HepG2 (cell line): ENCODE data around the gene GDF15. TPM values are rescaled to one million over a fixed set of nuclear protein-coding genes. Genes with fewer than 3 reads are reported as not detected.
A peak's percentile ranks its signal among the peaks of the same experiment; 100 is the strongest.

Experiments
- BCL3 ChIP-seq: sonication (generic); formaldehyde crosslinking; IDR thresholded peaks from 2 replicates; pipeline ENCODE4 v1.5.1; 2020; ENCODE audit warnings: mild to moderate bottlenecking, missing genetic modification reagents, moderate library complexity
- FOXC1 ChIP-seq: sonication (generic); formaldehyde crosslinking; IDR thresholded peaks from 2 replicates; pipeline ENCODE4 v1.8.0; 2022; ENCODE audit warnings: mild to moderate bottlenecking, missing genetic modification reagents, borderline replicate concordance
- GATAD1 ChIP-seq: IDR thresholded peaks from 2 replicates; pipeline ENCODE4 v1.6.1; 2016; ENCODE audit warnings: missing genetic modification reagents, missing compliant biosample characterization
- GZF1 ChIP-seq: sonication (generic); formaldehyde crosslinking; IDR thresholded peaks from 2 replicates; pipeline ENCODE4 v1.5.1; 2020; ENCODE audit warnings: mild to moderate bottlenecking, missing genetic modification reagents
- HDAC2 ChIP-seq: sonication (generic); formaldehyde crosslinking; IDR thresholded peaks from 2 replicates; pipeline ENCODE4 v1.4.0; 2020; ENCODE audit warnings: missing genetic modification reagents
- REST ChIP-seq, 2 experiments: IDR thresholded peaks; 2 replicates each; pipeline ENCODE4 v1.6.1; 2011 to 2012; ENCODE audit warnings: low read length in 2 of 2, borderline replicate concordance in 1 of 2, low read depth in 1 of 2, mild to moderate bottlenecking in 1 of 2, moderate library complexity in 1 of 2
- RXRB ChIP-seq: IDR thresholded peaks from 2 replicates; pipeline ENCODE4 v1.6.1; 2016; ENCODE audit warnings: borderline replicate concordance, missing genetic modification reagents, missing compliant biosample characterization
- SAP130 ChIP-seq: IDR thresholded peaks from 2 replicates; pipeline ENCODE4 v1.6.1; 2016; ENCODE audit warnings: low read depth
- SP4 ChIP-seq: sonication (generic); formaldehyde crosslinking; IDR thresholded peaks from 2 replicates; pipeline ENCODE4 v1.8.1; 2023; ENCODE audit warnings: mild to moderate bottlenecking, missing genetic modification reagents
- SP5 ChIP-seq: IDR thresholded peaks from 2 replicates; pipeline ENCODE4 v1.6.1; 2016; ENCODE audit warnings: low read depth, borderline replicate concordance
- U2AF2 ChIP-seq: fragments of 200-400 bp; formaldehyde crosslinking; IDR thresholded peaks from 2 replicates; pipeline ENCODE4 v1.6.1; 2017; ENCODE audit warnings: low read depth, mild to moderate bottlenecking, low read length
- ZBTB1 ChIP-seq: sonication (generic); formaldehyde crosslinking; IDR thresholded peaks from 2 replicates; pipeline ENCODE4 v1.4.0; 2020; ENCODE audit warnings: missing genetic modification reagents, borderline replicate concordance
- ZNF138 ChIP-seq: sonication (generic); formaldehyde crosslinking; IDR thresholded peaks from 2 replicates; pipeline ENCODE4 v1.5.0; 2020; ENCODE audit warnings: mild to moderate bottlenecking, low read depth, missing genetic modification reagents
- ZNF17 ChIP-seq: sonication (generic); formaldehyde crosslinking; IDR thresholded peaks from 2 replicates; pipeline ENCODE4 v1.5.0; 2020; ENCODE audit warnings: mild to moderate bottlenecking, missing genetic modification reagents
- ZNF235 ChIP-seq: sonication (generic); formaldehyde crosslinking; IDR thresholded peaks from 2 replicates; pipeline ENCODE4 v1.8.1; 2023; ENCODE audit warnings: mild to moderate bottlenecking, missing genetic modification reagents, borderline replicate concordance
- ZNF543 ChIP-seq: sonication (generic); formaldehyde crosslinking; IDR thresholded peaks from 2 replicates; pipeline ENCODE4 v1.4.0; 2020; ENCODE audit warnings: mild to moderate bottlenecking, missing genetic modification reagents
- polyA plus RNA-seq, 8 experiments: library from polyadenylated mRNA; depleted of rRNA in 3 of 8; stranded (reverse) in 7 of 8; unstranded in 1 of 8; fragments of >200 nt; fragmentation: Illumina TruSeq in 4 of 8; extraction: Trizol in 4 of 8; gene quantifications; 2 replicates each; pipeline versions ENCODE4 v1.2.1 to v1.2.3, GENCODE V29; 2011 to 2016; ENCODE audit warnings: low read depth in 4 of 8, missing spikeins in 1 of 8, mixed read lengths in 1 of 8; ENCODE audit not compliant: insufficient read depth in 1 of 8
- total RNA-seq, 5 experiments: library from RNA; depleted of rRNA; stranded (reverse); fragments of >200 nt; fragmentation: Illumina TruSeq; extraction: Trizol; gene quantifications; 2 replicates each; pipeline ENCODE4 v1.2.3, GENCODE V29; 2016; ENCODE audit warnings: low read depth in 1 of 5
- TF ChIP-seq, protein P1 (sequence below): sonication (generic); formaldehyde crosslinking; IDR thresholded peaks from 2 replicates; pipeline ENCODE4 v1.8.1; 2023; ENCODE audit warnings: mild to moderate bottlenecking, inconsistent platforms, moderate library complexity, missing genetic modification reagents, borderline replicate concordance
- TF ChIP-seq, protein P2 (sequence below): sonication (generic); formaldehyde crosslinking; IDR thresholded peaks from 2 replicates; pipeline ENCODE4 v1.4.0; 2020; ENCODE audit warnings: missing genetic modification reagents

GDF15 gene
- total and polyA plus RNA-seq, 2 of the 13 experiments (the other 11 are each of a cell fraction or from before 2014, with no cell fraction given), result 146 to 422 TPM

- TF ChIP-seq ZNF235 (CRISPR knock-in tag) (peak; percentile 84), HDAC2 (CRISPR knock-in tag) (peak; percentile 69; the same call in 1 of the 2 replicates), BCL3 (CRISPR knock-in tag) (no peak), GZF1 (CRISPR knock-in tag) (no peak), ZNF17 (CRISPR knock-in tag) (no peak), ZNF138 (CRISPR knock-in tag) (no peak), ZBTB1 (CRISPR knock-in tag) (no peak), SAP130 (peak; percentile 95), SP4 (peak; percentile 25; the same call in 1 of the 2 replicates), SP5 (CRISPR knock-in tag) (peak; percentile 66; the same call in 1 of the 2 replicates), U2AF2 (no peak), RXRB (CRISPR knock-in tag) (peak; percentile 87), REST (IDR thresholded peaks at IDR 0.05; ENCODE audit: borderline replicate concordance in 1 of 2, low read depth in 1 of 2, low read length in 2 of 2) (no peak), ZNF543 (CRISPR knock-in tag) (no peak), GATAD1 (CRISPR knock-in tag) (peak; percentile 85), FOXC1 (0 out of 2 replicates have a peak, but pooled peaks have one; percentile 24)
- TF ChIP-seq, protein P1, sequence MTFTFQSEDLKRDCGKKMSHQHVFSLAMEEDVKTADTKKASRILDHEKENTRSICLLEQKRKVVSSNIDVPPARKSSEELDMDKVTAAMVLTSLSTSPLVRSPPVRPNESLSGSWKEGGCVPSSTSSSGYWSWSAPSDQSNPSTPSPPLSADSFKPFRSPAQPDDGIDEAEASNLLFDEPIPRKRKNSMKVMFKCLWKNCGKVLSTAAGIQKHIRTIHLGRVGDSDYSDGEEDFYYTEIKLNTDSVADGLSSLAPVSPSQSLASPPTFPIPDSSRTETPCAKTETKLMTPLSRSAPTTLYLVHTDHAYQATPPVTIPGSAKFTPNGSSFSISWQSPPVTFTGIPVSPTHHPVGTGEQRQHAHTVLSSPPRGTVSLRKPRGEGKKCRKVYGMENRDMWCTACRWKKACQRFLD (CRISPR knock-in tag), result no peak
- TF ChIP-seq, protein P2, sequence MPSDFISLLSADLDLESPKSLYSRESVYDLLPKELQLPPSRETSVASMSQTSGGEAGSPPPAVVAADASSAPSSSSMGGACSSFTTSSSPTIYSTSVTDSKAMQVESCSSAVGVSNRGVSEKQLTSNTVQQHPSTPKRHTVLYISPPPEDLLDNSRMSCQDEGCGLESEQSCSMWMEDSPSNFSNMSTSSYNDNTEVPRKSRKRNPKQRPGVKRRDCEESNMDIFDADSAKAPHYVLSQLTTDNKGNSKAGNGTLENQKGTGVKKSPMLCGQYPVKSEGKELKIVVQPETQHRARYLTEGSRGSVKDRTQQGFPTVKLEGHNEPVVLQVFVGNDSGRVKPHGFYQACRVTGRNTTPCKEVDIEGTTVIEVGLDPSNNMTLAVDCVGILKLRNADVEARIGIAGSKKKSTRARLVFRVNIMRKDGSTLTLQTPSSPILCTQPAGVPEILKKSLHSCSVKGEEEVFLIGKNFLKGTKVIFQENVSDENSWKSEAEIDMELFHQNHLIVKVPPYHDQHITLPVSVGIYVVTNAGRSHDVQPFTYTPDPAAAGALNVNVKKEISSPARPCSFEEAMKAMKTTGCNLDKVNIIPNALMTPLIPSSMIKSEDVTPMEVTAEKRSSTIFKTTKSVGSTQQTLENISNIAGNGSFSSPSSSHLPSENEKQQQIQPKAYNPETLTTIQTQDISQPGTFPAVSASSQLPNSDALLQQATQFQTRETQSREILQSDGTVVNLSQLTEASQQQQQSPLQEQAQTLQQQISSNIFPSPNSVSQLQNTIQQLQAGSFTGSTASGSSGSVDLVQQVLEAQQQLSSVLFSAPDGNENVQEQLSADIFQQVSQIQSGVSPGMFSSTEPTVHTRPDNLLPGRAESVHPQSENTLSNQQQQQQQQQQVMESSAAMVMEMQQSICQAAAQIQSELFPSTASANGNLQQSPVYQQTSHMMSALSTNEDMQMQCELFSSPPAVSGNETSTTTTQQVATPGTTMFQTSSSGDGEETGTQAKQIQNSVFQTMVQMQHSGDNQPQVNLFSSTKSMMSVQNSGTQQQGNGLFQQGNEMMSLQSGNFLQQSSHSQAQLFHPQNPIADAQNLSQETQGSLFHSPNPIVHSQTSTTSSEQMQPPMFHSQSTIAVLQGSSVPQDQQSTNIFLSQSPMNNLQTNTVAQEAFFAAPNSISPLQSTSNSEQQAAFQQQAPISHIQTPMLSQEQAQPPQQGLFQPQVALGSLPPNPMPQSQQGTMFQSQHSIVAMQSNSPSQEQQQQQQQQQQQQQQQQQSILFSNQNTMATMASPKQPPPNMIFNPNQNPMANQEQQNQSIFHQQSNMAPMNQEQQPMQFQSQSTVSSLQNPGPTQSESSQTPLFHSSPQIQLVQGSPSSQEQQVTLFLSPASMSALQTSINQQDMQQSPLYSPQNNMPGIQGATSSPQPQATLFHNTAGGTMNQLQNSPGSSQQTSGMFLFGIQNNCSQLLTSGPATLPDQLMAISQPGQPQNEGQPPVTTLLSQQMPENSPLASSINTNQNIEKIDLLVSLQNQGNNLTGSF, result no peak; the same call in 1 of the 2 replicates
These were observed 11.9 kb upstream of the GDF15 start (continued) for GRCh38 chr19:18373892-18374629.
